Adrenal gland (tissue), 12 donors: Measurements from ENCODE around the gene ADA. TPM values are rescaled to one million over a fixed set of nuclear protein-coding genes. Genes with fewer than 3 reads are reported as not detected.

Experiments
- DNase-seq, 7 donors: peaks; one replicate each; pipeline ENCODE4 v3.0.0-alpha.2; 2019 to 2020
- H3K27ac ChIP-seq, 5 donors: fragments of 200-600 bp; sonication (generic) in 4 of 5; 1 replicate in 3 of 5; 2 replicates in 2 of 5; pipeline versions ENCODE4 v1.5.1 to v1.8.0; 2016 to 2020; ENCODE audit warnings: mild to moderate bottlenecking in 1 of 5
- H3K27me3 ChIP-seq: fragments of 200-600 bp; 2 replicates; pipeline ENCODE4 v1.8.0; 2021
- H3K36me3 ChIP-seq, 2 donors: fragments of 200-600 bp; replicated peaks in 1 of 2; 1 replicate in 1 of 2; 2 replicates in 1 of 2; pipeline versions ENCODE4 v1.5.1 to v1.8.0; 2018 to 2022
- H3K4me1 ChIP-seq, 2 donors: fragments of 200-600 bp; replicated peaks in 1 of 2; 1 replicate in 1 of 2; 2 replicates in 1 of 2; pipeline versions ENCODE4 v1.5.1 to v1.8.0; 2018 to 2021
- H3K4me3 ChIP-seq, 4 donors: fragments of 200-600 bp; sonication (generic) in 3 of 4; one replicate each; pipeline ENCODE4 v1.5.1; 2016 to 2018
- H3K9me3 ChIP-seq, 3 donors: fragments of 200-600 bp; sonication (generic) in 1 of 3; replicated peaks in 1 of 3; 1 replicate in 2 of 3; 2 replicates in 1 of 3; pipeline versions ENCODE4 v1.5.1 to v1.8.0; 2016 to 2021
- POLR2A ChIP-seq, 2 donors: fragments of 450-650 bp; IDR thresholded peaks; one replicate each; pipeline ENCODE4 v1.6.1; 2017; ENCODE audit warnings: antibody characterized with exemption in 2 of 2, mild to moderate bottlenecking in 2 of 2, moderate library complexity in 1 of 2
- WGBS, 4 donors: extraction: QIAGEN DNeasy Blood & Tissue Kit in 2 of 4; methylation state at CpG; one replicate each; pipeline versions ENCODE4 v1.1.5 to v1.1.7; 2013 to 2017; 5-methylcytosine and 5-hydroxymethylcytosine counted together
- intact Hi-C, 2 donors: fragments of 100-400 bp; cut with DNase I; formaldehyde crosslinking; loops; one replicate each; pipeline versions ENCODE4 v1.14.1 to v1.15.0; 2022 to 2023
- polyA plus RNA-seq, 3 donors: library from polyadenylated mRNA; stranded (reverse); fragments of 200-250 nt in 2 of 3; fragments of 350-450 nt in 1 of 3; fragmentation: Illumina TruSeq in 1 of 3; extraction: RNeasy Lipid Tissue Mini Kit (QIAGEN cat#74804) in 1 of 3; gene quantifications; one replicate each; pipeline ENCODE4 v1.2.3, GENCODE V29; 2013 to 2014
- total RNA-seq, 9 donors: library from RNA; depleted of rRNA in 4 of 9; stranded (reverse); fragments of >200 nt in 4 of 9; fragments of 120-200 nt in 1 of 9; fragmentation: NEBNext Ultra II Directional in 1 of 9; extraction: Animal tissue kit (Norgen Biotek cat#: 25700) in 1 of 9; gene quantifications; one replicate each; pipeline versions ENCODE4 v1.1.0 to v1.2.4, GENCODE V29; 2013 to 2023
- TF ChIP-seq, protein P1 (sequence below), 6 experiments: fragments of 450-650 bp in 4 of 6; fragments of 200-600 bp in 2 of 6; sonication (generic) in 1 of 6; IDR thresholded peaks; 1 replicate in 5 of 6; 2 replicates in 1 of 6; pipeline versions ENCODE4 v1.5.1 to v1.8.0; 2016 to 2021; ENCODE audit warnings: antibody characterized with exemption in 6 of 6, mild to moderate bottlenecking in 2 of 6, moderate library complexity in 1 of 6
- donor health status: healthy with polysubstance abuse.
- donor health status: Bipolar disorder and iron deficiency.
- donor health status: DM: yes; HTN: yes; CAD: no.
- donor health status: DM: no; HTN: no; CAD: no.
- donor health status: DM: no; HTN: no; CAD: no.
- donor health status: DM: yes; HTN: yes; CAD: no.

ADA gene
- total and polyA plus RNA-seq, 12 donors = 3.4 to 16.4 (median 10.0) TPM

DNA sequence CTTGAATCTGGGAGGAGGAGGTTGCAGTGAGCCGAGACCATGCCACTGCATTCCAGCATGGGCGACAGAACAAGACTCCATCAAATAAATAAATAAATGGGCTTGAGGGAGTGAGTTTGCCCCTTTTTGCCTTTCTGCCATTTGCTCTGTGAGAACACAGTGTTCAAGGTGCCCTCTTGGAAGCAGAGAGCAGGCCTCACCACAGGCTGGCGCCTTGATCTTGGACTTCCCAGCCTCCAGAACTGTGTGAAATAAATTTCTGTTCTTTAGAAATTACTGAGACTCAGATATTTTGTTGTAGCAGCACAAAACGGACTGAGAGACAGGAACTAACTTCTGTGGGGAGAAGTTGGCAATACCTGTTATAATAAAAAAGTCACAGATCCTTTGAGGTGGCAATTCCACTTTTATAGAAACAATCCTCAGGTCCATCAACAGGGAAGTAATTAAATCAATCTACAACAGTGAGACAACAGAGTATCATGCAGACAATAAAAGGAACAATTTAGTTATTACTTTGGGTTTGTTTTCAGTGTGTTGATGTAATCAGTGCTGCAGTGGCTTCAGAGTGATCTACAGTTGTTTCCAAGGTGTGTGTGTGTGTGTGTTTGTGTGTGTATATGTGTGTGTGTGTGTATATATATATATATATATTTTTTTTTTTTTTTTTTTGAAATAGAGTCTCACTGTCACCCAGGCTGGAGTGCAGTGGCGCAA is 44.6 kb downstream of the ADA start:
- no peak overlapping the region for H3K27ac ChIP-seq
- H3K4me3 ChIP-seq = no peak overlapping the region
- H3K27me3 ChIP-seq = no peaks in the 10 kb centered on the region
- no peak for TF ChIP-seq POLR2A (IDR thresholded peaks at IDR 0.05)
- TF ChIP-seq, protein P1, sequence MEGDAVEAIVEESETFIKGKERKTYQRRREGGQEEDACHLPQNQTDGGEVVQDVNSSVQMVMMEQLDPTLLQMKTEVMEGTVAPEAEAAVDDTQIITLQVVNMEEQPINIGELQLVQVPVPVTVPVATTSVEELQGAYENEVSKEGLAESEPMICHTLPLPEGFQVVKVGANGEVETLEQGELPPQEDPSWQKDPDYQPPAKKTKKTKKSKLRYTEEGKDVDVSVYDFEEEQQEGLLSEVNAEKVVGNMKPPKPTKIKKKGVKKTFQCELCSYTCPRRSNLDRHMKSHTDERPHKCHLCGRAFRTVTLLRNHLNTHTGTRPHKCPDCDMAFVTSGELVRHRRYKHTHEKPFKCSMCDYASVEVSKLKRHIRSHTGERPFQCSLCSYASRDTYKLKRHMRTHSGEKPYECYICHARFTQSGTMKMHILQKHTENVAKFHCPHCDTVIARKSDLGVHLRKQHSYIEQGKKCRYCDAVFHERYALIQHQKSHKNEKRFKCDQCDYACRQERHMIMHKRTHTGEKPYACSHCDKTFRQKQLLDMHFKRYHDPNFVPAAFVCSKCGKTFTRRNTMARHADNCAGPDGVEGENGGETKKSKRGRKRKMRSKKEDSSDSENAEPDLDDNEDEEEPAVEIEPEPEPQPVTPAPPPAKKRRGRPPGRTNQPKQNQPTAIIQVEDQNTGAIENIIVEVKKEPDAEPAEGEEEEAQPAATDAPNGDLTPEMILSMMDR (IDR thresholded peaks at IDR 0.05) = no peak
- no peaks in the 10 kb centered on the region for H3K36me3 ChIP-seq
- no peak for DNase-seq
- WGBS, 4 donors = 94 to 99% (median 96%) methylated on average over 5 of the region's 5 CpGs
- peaks cover 14 to 52% of the 10 kb centered on the region in 2 donors for H3K4me1 ChIP-seq
- intact Hi-C loops = loop anchor here in 1 of 2 donors (10.0 kb wide), 1 partner anchor 72 kb away; no protein-coding TSS in a partner anchor
- H3K9me3 ChIP-seq = no peaks in the 10 kb centered on the region

- no peaks in the 10 kb centered on the region for H3K9me3 ChIP-seq
- DNase-seq = no peak
- intact Hi-C loops = loop anchor here in 1 of 2 donors (10.0 kb wide), 1 partner anchor 69 kb away; no protein-coding TSS in a partner anchor
- no peaks in the 10 kb centered on the region for H3K27me3 ChIP-seq
- H3K4me1 ChIP-seq = peaks cover 40 to 70% of the 10 kb centered on the region in 2 donors
- H3K4me3 ChIP-seq = no peak overlapping the region
- no peaks in the 10 kb centered on the region for H3K36me3 ChIP-seq
- 95 to 96% (median 95%) methylated on average over 8 of the region's 8 CpGs for WGBS, 4 donors
- peak overlapping the region in 2 of 5 donors; percentile 47 to 93 for H3K27ac ChIP-seq
- TF ChIP-seq, protein P1 (IDR thresholded peaks at IDR 0.05) = no peak
- TF ChIP-seq POLR2A (IDR thresholded peaks at IDR 0.05) = no peak
These were observed 48.2 kb downstream of the ADA start for GRCh38 chr20:44603327-44603726.

DNA sequence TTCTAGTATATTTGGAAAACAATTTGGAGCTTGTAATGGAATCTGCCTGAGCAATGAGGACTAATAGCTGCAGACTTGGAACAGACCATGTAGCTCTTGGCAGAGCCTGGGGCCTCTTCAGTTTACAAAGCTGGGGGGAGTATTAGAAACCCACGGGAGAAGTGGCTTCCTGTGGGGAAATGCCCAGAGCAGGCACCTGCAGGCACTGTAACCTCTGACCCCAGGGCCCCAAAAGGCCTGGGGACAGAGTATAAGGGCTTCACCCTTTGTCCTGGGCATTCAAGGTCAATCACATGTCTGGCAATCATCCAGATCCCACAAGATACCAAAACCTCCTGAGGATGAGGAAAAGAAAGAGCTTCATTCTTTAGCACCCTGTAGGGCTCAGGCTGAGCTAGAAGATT is 49.7 kb downstream of the ADA start:
- 0 to 6% (median 0%) methylated on average over 1 of the region's 1 CpG for WGBS, 4 donors

DNA sequence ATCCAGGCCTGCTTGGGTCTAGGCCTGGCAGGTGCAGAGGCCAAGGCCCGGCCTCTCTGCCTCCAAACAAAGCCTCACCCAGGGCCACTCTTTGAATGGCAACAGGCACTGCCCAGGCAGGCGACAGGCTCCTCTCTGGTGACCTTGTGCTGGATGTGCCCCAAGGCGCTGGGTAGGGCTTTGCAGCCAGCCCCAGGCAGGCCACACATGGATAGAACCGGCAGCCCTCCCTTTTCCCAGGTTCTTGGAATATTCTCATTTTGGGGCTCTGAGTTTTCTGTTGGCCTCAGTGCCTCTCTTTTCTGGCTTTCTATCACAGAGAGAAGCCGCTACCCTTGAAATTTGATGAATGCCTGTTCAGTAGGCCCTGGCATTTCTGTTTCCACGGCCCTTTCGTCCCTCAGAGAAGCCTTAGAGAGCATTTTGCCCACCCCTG is 50.2 kb downstream of the ADA start:
- peak overlapping the region in 1 of 4 donors; percentile 3 for H3K4me3 ChIP-seq
- no peaks in the 10 kb centered on the region for H3K27me3 ChIP-seq
- H3K27ac ChIP-seq = peak overlapping the region; percentile 51 to 93 (median 90)
- DNase-seq = peak; percentile 59 to 88 (median 72)
- 15 to 27% (median 21%) methylated on average over 5 to 7 of the region's 7 CpGs for WGBS, 4 donors
- peaks cover 46 to 82% of the 10 kb centered on the region in 2 donors for H3K4me1 ChIP-seq
- intact Hi-C loops = loop anchor here in 1 of 2 donors (10.0 kb wide), 1 partner anchor 66 kb away; no protein-coding TSS in a partner anchor
- H3K36me3 ChIP-seq = no peaks in the 10 kb centered on the region
- no peaks in the 10 kb centered on the region for H3K9me3 ChIP-seq
- TF ChIP-seq POLR2A (IDR thresholded peaks at IDR 0.05) = no peak
- TF ChIP-seq, protein P1 (IDR thresholded peaks at IDR 0.05) = no peak

More for the DNA sequence above, 49.7 kb downstream of the ADA start:
- H3K27ac ChIP-seq = peak overlapping the region; percentile 51 to 93 (median 90)
- DNase-seq = peak; percentile 62 to 86 (median 70)
- no peaks in the 10 kb centered on the region for H3K27me3 ChIP-seq
- H3K9me3 ChIP-seq = no peaks in the 10 kb centered on the region
- peak overlapping the region in 1 of 4 donors; percentile 3 for H3K4me3 ChIP-seq
- no peaks in the 10 kb centered on the region for H3K36me3 ChIP-seq
- peaks cover 46 to 82% of the 10 kb centered on the region in 2 donors for H3K4me1 ChIP-seq
- TF ChIP-seq, protein P1 (IDR thresholded peaks at IDR 0.05) = no peak
- no peak for TF ChIP-seq POLR2A (IDR thresholded peaks at IDR 0.05)
- intact Hi-C loops = loop anchor here in 1 of 2 donors (10.0 kb wide), 1 partner anchor 67 kb away; no protein-coding TSS in a partner anchor
